GM08714 (cell line): ENCODE measurements around the gene NOTUM.
A peak's percentile ranks its signal among the peaks of the same experiment; 100 is the strongest.
"Not testable (repeated sequence)": the region's sequence is repeated elsewhere in the genome, so short reads cannot be mapped to it uniquely, and the experiment has no call there.

Experiments
- H3K4me3 ChIP-seq: fragments of 200-500 bp; sonication (Bioruptor generic); 2 replicates; pipeline ENCODE4 v1.5.1; 2014; ENCODE audit warnings: mild to moderate bottlenecking, low read length, inconsistent platforms
- ZNF274 ChIP-seq: IDR thresholded peaks from 2 replicates; pipeline ENCODE4 v1.6.1; 2012; ENCODE audit warnings: mild to moderate bottlenecking, low read depth, low read length

Gene NOTUM

DNA sequence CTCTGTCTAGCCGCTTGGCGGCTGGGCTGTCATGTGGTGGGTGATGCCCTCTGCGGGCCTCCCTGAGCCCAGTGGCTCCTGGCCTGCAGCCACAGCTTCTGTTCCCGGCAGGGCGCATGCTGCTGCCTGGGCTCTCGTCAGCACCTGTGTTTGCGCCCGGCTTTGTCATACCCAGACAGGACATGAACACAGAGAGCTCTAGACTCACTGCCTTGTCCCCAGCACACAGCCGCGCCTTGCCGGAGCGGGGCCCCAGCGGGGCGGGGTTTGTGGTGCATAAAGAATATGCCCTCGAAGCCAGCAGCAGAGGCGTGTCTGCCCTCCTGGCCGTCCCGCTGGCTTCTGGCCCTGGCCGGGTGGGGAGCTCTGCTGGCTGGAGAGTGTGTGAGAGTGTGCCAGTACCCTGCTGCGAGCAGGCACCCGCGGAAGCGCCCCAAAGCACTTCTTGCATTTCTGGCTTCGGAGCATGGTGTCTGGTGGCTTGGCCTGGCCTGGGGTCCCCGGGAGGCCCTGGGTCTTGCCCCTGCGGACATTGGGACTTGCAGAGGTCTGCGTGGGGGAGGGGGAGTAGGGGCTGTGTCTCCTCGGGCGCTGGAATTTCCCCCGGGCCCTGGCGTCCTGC is 30.8 kb upstream of the NOTUM start:
- TF ChIP-seq ZNF274: no peak
- no peak overlapping the region for H3K4me3 ChIP-seq

DNA sequence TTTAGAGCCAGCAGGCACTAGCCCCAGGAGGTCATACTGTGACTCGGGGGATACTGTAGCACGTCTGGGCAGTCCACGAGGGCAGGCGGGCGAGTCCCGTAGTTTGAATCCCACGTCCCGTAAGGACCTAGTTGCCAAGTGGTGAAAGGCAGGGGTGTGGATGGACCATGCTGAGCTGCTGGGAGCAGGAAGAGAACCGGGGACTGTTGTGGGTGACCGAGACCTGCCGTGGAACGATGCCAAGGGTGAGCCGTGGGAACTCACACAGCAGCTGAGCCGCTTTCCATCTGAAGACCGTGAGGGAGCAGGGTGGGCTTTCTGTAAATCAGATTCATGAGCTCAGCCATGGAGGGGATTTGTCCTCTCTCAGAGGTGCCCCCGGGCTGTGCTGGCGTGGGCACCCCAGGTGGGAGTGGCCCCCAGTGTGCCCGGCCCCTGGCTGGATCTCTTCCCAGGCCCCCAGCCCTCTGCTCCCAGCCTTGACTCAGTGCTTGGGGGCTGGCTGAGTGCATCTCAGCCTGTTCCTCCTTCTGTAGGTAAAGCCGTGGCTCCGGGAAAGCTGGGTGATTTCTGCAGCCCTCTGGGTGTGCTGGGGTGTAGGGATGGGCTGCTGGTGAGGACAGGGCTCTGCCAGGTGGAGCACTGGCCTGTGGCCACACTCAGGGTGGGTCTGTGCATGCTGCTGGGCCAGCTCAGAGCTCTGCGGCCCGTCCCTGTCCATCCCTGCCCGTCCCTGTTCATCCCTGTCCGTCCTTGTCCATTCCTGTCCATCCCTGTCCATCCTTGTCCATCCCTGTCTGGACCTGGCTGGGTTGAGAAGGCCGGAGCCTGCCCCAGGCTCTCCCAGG is 30.1 kb upstream of the NOTUM start:
- TF ChIP-seq ZNF274: no peak
- no peak overlapping the region for H3K4me3 ChIP-seq

GRCh38 chr17:81987161-81987770 is 26.3 kb upstream of the NOTUM start:
- H3K4me3 ChIP-seq: no peak overlapping the region
- TF ChIP-seq ZNF274: no peak

DNA sequence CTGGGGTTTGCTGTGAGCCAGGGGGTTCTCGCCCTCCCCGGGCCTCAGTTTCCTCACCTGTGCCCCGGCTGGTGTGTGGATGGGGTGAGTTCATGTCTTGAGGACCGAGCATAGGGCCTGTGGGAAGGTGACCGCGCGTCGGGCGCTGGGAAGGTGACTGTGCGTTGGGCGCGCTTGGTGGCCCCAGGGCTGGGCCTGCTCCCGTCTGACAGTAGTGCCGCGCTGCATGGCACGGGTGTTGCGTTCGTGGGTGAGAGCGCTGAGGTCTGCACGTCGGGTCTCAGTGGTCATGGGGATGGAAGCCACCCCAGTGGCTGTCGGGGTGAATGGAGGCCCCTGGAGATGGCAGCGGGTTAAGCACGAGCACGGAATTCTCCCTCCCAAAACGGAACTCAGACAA is 25.6 kb upstream of the NOTUM start:
- no peak overlapping the region for H3K4me3 ChIP-seq

GRCh38 chr17:81984773-81985410 is 23.9 kb upstream of the NOTUM start:
- no peak for TF ChIP-seq ZNF274
- H3K4me3 ChIP-seq: no peak overlapping the region

More for the DNA sequence above, 25.6 kb upstream of the NOTUM start:
- no peak for TF ChIP-seq ZNF274

DNA sequence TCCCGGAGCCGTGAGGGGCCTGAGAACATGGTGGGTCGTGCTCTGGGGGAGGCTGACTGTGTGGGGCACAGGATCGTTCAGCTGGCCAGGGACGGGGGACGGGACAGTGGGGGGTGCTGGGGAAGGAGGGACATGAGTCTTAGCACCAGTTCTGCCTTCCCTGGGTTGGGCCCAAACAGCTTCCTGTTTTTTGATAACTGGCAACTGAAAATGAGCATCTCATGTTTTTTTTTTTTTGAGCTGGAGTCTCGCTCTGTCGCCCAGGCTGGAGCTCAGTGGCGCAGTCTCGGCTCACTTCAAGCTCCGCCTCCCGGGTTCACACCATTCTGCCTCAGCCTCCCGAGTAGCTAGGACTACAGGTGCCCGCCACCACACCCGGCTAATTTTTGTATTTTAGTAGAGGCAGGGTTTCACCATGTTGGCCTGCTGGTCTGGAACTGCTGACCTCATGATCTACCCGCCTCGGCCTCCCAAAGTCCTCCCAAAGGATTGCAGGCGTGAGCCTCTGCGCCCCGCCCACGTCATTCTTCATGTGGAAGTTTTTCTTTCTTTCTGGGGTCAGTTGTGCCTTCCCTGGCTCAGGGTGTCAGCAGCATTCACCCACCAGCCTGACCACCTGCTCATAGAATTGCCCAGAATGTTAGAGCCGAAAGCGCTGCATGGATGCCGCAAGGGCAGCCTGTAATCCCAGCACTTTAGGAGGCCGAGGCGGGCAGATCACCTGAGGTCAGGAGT is 22.8 kb upstream of the NOTUM start:
- H3K4me3 ChIP-seq: no peak overlapping the region
- TF ChIP-seq ZNF274: no peak

GRCh38 chr17:81983011-81983638 is 22.1 kb upstream of the NOTUM start:
- TF ChIP-seq ZNF274: no peak
- H3K4me3 ChIP-seq: no peak overlapping the region

- not testable (repeated sequence) for H3K4me3 ChIP-seq
Measured at GRCh38 chr17:81981511-81981910, 20.5 kb upstream of the NOTUM start.

- H3K4me3 ChIP-seq: no peak overlapping the region
- TF ChIP-seq ZNF274: no peak
Measured at GRCh38 chr17:81980707-81981343, 19.8 kb upstream of the NOTUM start.

DNA sequence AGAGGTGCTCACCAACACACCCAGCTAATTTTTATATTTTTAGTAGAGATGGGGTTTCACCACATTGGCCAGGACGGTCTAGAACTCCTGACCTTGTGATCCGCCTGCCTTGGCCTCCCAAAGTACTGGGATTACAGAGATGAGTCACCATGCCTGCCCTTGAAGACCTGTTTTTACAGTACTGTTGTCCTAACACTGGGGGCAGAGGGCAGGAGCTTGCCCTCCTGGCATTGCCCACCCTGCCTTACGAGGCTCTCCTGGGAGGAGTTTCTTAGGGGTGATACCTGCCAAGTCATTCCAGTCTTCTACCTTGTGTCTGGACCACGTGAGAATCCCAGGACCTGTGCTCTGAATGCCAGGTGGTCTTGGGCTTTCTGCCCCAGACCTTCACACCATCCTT is 19.1 kb upstream of the NOTUM start:
- H3K4me3 ChIP-seq: no peak overlapping the region
- no peak for TF ChIP-seq ZNF274

DNA sequence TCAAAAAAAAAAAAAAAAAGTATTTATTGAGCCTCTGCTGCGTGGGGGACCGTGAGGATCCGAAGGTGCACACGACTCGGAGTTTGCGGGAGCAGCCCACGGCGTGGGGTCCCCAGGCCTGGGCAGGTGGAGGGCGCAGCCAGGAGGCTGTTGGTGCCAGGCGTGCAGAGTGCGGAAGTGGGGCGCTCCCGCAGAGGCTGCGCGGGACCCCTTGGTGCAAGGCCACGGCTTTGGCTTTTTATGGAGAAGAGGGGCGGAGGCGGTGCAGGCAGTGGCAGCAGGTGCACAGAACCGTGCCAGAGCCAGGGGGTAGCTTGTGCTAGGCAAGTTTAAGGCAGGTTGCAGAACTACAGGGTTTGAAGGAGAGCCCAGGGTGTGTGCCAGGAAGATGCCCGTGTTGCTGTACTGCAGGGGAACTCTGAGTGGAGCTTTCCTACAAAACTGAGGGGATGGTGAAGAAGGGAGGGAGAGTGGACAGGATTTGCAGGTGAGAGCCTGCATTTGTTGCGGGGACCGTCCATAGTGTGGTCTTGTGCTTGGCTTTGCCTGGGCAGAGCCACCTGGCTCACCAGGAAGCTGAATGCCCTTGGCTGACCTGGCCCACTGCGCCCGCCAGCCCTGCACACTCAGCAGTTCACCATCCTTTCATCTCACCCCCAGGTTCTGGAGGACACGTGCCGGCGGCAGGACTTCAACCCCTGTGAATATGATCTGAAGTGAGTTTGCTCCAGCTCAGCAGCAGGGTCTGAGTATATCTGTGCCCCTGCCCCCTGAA is 17.7 kb upstream of the NOTUM start:
- no peak for TF ChIP-seq ZNF274
- peak overlapping the region; percentile 90; the same call in 1 of the 2 replicates for H3K4me3 ChIP-seq

- no peak for TF ChIP-seq ZNF274
Measured at GRCh38 chr17:81977211-81977808, 16.3 kb upstream of the NOTUM start, which contains the start of gene ASPSCR1. Gene ASPSCR1, plus strand, starts transcription at chr17:81977629. Its CDS starts 18 bp downstream, at chr17:81977647.

More at GRCh38 chr17:81977211-81977808, 16.3 kb upstream of the NOTUM start, which contains the start of gene ASPSCR1:
- peak within 1 kb of the TSS; percentile 90 for H3K4me3 ChIP-seq
